DMS153 treated with DMSO at 0.1 percent for 48 hours (cell line): ENCODE results near the gene ZHX3.

Experiments used
- DNase-seq: peaks from one replicate; lab custom pipeline; 2025; ENCODE audit not compliant: unreplicated experiment; lab: John Stamatoyannopoulos, UW

The ZHX3 gene

DNA sequence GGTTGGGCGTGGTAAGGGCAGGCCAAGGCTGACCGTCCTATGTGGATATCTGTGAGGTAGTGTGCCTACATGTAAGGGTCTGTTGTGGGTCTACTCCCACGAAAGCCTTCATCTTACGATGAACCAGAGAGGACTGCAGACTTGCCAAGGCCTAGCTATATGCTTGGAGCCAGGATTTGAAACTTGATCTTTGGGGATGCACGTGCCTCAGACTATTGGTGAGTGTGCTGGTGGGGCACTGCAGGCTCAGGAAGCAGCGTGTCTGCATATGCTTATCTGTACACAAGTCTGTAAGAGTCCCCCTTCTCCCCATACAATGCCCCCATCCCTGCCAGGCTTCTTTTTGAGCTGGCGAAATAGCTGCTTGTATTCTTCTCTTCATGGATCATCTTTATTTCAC lies 162.3 kb downstream of the ZHX3 start:
- DNase-seq = no peak

DNA sequence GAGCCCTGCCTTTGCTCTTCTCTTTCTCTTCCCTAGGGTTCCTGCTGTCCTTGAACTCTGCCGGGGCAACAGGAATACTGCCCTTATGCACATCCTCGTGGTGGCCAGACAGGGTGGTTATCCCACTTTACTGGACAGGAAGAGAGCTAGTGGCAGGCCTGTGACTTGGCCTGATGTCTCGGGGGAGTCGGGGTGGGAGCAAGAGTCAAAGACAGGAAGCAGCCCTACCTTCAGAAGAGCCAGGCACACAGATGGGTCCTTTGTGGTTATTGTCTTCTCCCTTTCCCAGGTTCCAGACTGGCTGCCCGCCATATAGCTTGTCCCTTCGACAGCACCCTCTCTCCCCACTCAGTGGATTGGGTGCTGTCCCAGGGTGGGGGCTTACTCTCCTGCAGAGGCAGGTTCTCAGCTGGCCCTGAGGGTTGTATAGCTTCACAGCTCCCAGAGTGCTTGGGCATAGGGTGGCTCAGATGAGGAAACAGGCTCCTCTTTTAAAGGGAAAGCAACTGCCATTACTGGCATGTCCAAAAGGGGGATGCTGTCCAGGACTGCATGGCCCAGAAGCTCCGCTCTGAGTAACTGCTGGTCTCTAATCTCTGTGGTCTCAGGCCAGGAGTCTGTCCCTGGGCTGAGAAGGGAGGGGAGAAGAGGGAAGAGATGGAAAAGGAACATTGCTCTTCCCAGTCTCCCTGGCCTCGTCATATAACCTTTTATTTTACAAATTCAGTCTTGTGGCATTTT lies 162.9 kb downstream of the ZHX3 start:
- no peak for DNase-seq

DNA sequence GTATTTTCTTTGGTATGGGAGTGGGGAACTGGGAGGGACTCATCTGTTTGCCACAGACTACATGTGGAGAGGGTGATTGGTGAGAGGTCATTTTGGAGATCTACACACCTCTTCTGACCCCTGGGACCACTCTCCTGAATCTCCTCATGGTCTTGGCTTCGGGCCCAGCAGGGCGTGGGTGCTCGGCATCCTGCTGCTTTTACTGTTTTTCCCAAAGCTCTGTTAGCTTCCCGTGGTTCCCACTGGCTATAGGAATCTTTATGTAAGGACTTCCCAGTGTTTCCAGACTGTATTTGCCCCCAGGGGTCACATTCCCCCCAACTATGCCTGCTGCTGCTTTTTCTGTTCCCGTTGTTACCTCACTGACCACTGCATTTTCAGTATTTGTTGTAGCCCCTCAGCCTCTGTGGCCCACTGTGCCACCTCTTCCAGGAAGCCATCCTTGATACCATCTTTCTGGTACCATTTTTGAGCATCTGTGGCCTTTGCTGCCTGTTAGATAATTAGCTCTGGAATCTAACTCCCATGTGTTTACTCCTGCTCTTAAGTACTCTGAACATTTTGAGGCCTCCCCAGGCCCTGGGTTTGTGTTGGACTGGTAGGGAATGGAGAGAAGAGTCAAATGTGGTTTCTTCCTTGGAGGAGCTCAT lies 165.3 kb downstream of the ZHX3 start:
- no peak for DNase-seq

DNA sequence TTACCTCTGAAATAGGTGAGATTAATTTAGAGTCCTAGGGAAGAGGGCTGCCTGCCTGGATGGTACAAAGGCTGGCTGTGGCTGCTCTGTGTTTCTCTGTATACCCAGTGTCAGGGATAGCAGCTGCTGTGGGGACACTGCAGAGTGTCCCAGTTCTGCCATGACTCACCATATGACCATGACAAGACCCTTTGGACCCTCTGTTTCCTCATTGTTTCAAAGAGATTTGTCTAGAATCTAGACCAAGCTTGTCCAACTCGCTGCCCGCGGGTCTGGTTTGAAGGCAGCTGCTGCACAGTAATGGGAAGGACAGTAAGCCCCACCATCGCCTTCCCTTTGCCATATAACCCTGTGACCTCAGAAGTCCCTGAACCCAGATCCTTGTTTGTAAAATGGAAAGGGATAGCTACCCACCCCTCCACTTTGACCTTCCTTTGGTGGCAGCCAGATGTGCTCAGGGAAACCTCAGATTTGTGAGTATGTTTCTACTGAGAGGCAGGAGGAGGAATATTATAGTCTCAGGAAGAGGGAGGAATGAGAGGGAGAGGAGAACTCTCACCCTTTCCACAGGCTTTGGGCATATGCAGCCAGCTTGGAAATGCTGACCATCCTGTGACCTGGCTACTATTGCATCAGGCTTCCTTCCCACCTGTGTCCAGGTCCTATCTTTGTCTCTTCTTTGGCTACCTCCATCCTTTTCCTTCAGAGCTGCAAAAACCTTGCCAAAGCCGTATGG lies 166.2 kb downstream of the ZHX3 start:
- DNase-seq = no peak

DNA sequence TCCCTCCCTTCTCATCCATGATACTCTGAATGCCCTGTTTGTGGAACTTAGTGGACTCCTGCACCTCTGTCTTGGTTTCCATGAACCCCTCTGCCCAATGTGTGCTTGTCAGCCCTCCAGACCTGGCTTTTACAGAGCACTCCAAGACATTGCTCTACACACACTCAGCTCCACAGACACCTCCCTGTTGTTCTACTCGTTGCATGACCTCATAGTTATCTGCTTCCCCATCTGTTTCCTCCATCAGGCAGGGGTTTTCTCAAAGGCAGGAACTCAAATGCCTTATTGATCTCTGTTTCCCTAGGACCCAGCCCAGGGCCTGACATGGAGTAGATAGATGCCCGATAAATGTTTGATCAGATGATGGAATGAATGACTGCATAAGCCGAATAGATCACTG lies 166.9 kb downstream of the ZHX3 start:
- DNase-seq = no peak

DNA sequence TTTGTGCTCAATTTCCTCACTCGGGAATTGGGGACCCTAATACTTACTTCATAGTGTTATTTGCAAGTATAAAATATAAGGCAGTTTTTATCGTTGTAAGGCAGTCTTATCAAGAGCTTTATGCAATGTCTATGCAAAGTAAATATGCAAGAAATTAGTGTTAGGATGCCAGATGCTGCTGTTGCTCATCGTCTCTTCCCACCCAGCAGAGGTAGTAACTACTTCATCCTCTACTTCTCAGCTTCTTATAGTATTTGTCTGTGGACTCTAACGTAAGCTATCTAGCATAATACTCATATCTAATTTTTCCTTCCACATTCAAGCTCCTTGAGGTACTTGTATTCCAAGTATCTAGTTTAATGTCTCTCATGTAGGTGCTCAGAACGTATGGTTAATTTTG lies 168.6 kb downstream of the ZHX3 start:
- no peak for DNase-seq

DNA sequence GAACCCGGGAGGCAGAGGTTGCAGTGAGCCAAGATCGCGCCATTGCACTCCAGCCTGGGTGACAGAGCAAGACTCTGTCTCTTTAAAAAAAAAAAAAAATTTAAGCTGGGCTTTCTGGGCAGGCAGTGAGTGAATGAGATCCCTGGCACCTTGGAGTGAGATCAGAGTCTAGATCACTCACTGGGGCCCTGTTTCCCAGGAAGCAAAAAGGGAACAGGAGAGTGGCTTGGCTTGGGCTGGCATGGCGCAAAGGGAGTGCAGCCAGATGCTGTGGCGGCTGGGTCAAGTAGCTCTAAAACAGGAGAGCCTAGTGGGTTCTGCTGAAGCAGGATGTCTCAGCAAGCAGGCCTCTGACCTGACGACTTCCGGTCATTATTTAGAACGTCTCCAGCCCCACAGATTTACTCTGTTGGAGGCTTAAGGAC lies 169.8 kb downstream of the ZHX3 start:
- no peak for DNase-seq

DNA sequence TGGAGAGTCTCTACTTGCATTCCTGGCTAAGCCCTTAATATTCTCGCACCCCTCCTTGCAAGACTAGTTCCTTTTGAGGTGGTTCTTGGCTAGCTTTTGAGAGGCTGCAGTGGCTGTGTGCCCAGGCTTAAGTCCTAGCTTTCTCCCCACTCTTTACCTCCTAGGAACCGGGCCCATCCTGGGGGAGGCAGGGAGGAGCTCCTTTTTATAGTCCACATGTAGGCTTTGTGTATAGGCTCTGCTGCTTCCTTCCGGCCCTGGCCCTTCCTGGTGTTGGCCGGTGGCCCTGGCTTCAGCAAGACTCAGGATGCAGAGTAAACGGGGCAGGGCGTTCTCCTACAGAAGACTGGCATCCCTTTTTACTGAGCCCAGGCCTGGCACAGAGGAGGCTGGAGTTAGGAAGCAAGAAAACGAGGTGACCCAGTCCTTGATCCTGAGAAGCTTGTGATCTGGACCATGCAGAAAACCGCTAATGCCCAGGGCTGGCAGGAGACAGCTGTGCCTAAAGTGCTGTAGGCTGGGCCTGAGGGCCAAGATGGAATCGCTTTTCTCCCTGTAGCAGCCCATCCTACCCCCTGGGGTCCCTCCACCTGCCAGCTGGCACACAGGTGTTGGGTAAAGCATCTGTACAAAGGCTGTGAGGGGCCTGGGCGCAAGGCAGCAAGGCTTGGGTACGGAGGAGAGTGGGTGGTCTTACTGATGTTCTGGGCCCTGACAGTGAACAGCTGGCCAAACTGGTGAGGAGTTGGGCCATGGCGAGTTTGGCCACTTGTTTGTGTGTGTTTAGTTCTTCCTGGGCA lies 171.5 kb downstream of the ZHX3 start:
- DNase-seq = no peak

DNA sequence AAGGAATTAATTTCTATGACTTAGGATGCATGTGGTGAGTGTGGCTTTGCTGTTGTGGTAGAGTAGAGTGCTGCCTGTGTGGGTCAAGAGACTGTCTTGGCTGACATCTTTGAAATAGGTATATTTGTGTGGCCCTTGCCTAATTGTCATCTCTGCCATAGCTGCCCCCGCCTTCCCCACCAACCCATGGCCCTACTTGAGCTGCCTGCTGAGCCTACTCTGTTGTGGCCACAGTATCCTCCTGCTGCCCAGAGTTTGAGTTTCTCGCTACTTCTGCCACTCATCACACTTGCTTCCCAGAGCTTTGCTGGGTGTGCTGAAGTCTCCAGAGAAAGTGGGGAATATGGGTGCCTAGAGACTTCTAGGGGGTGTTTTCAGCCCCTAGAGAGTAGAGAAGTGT lies 172.2 kb downstream of the ZHX3 start:
- no peak for DNase-seq

DNA sequence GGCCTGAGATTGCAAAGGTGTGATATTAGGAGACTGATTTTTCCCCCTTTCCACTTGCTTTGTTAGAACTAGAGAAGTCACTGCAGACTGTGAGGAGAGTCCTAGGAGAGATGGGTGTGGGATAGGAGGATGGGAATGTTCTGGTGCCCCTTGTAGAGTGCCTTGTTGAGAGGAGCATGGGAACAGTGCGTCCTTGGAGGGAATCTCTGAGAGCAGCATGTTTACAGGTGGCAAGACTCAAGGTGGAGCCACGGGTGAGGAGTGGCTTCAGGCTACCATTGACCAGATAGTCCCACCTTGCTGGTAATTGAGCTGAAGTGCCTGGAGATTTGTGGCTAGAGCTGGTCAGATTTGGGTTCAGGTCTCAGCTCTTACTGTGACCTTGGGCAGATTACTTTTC lies 174.2 kb downstream of the ZHX3 start:
- DNase-seq = no peak

DNA sequence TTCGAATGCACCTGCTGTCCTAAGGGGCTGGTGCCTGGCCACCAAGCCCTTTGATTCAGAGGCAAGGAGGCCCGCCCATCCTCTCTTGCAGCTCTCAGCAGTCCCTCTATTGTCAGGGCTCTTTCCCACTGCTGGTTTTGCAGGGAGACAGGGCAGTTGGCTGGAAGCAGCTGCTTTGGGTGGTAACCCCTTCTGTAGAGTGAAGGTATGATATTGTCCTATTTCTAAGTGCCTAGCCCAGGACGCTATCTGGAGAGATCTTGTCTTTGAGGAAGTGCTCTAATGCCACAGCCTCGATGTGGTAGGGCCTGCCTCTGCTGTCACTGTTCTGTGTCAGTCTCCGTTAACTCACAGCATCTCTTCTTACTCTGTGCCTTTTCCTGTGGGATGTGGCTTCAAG lies 174.6 kb downstream of the ZHX3 start:
- DNase-seq = no peak

DNA sequence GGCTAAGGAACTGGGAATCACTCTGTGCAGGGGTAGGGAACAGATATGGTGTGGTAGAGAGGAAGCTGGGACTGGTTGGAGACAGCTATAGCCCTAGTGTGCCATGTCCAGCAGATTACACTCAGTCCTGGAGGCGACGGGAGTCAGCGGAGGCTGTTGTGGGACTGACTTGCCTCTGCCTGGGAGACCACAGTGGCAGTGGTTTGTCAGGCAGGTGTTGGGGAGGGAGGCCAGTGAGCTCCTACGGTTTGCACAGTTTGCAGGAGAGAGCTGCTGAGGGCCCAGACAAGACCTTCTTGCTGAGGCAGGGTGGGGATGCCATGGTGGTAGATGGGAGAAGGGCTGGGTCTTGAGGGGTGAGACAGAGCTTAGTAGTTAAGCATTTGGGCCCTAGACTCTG lies 175.3 kb downstream of the ZHX3 start:
- DNase-seq = no peak

DNA sequence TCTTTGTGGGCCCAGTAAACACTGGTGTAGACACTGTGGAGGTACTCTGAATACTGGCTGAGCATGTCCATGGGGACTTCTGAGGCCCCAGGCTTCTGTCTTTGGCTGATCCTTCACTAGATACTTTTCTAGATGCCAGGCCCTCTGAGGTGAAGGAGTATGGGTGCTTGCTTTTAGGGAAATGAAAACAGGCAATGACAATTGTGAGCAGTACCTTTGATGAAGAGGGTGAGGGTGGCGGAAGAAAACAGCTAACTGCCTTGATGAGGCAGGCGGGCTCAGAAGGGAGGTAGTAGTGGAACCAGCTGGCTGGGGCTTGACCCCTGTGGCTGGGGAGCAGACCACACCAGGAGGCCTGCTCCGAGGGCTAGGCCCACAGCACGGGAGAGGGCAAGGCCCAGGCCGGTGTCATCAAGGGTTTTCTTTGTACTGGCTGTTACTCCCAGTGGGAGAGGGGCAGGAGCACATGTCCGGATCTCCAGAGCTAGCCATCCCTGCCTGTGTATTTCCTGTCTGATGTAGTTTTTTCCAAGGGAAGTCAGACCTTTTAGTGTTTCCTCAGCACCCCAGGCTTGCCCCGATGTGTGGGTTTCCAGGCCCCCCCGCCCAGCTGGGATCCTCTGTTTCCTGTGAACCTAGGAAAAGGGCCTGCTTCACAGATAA lies 176.2 kb downstream of the ZHX3 start:
- DNase-seq = no peak

DNA sequence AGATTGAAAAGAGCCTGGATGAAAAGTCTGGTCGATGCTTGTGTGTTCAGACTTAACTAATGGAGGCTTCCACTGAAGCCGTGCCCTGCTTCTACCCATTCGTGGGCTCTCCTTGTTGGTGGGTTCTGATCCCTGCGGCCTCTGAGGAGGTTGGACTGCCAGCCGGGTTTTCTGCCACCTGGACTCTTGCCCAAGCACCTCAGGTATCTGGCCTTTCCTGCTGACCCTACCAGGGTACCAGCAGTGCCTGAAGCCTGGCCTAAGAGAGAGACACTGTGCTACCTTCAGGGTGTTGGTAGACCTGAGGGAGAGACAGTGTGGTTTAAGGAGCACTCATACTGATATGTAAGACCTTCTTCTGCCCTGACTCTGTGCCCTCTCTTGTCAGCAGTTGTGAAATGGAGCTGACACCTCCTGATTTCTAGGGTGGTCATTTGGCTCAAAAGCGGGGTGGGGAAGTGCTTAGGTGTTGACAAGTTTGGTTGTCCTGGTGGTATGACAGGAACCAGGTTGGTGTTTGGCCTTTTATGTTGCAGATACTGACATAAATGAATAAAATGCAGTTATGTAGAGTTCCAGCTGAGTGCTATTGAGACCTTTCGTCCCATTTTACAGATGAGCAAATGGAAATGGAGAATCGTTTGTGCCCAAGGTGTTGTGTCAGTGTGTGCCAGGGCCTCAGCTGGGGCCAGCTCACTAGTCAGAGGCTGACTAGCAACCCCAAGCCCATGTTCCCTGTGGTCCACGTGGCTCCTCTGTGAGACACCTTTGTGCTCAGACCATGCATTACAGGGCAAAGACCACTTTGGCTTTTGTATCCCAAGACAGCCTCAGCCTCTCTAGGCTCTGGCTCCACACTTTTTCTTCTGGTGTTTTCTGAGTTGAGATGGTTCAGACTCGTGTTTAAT lies 177.1 kb downstream of the ZHX3 start:
- no peak for DNase-seq

DNA sequence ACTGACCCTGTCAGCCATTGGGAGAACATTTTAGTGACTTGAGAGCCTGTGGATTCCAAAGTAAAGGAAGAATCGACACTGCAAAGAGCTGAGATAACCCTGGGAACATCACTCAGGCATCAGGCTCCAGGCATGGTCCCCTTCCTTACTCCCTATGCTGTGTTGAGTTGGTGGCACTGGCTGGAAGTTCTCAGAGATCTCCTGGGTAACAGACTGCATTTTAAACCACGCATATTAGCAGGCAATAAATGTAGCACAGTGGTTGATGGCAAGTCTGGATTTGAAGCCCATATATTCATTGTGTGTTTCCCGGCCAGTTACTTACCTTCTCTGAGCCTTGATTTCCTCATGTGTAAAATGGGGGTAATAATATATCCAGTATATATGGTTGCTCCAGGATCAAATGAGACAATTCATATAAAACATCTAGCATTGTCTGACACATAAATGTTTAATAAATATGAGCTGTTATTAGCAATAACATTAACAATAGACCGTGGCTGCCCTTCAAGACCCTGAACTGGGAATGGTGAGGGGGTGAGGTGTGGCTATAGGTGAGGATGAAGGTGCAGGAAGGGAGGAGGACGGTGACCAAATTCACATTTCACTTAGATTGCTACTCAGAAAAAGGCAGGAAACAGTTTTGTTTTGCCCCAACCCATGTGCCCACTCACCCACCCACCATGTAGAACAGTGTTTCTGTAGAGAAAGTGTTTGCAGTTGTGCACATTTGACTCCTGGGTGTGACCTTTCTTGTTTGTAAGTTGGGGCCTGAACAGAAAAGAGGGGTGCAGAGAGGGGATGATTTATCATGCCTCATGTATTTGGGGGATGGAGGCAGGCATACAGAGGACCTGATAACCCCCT lies 178.1 kb downstream of the ZHX3 start:
- DNase-seq = no peak

DNA sequence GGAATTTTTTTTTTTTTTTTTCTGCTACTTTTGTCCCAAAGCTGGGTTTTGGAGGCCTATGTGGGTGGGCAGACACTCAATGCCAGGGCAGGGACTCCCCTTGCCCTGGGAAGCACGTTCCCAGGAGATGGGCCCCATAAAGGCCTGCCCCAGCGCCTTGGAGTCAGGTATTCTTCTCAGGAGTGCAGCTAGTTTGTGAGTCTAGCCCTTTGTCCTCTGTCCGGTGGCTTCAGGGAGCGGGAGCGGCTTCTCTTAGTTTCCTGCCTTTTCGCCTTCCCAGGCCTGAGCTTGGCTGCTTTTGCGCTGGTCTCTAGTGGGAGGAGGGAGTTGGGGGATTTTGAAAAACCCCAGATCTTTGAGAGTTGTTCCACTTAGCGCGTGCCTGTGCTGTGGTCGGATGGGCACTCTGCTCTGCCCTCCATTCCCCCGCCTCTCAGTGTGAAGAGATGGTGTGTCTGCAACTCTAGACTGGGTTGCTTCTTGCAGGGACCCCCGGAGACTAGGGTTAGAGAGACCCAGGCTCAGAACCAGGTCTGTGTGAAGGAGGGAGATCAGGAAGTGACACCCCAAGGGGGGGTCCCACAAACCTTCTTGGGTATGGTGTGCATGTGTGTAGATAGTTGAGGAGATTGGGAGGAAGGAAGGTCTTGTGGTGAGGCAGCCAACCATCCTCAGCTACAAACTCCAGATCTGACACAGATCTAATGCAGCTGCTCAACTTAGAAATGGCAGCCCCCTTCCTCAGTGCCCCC lies 178.9 kb downstream of the ZHX3 start:
- no peak for DNase-seq

DNA sequence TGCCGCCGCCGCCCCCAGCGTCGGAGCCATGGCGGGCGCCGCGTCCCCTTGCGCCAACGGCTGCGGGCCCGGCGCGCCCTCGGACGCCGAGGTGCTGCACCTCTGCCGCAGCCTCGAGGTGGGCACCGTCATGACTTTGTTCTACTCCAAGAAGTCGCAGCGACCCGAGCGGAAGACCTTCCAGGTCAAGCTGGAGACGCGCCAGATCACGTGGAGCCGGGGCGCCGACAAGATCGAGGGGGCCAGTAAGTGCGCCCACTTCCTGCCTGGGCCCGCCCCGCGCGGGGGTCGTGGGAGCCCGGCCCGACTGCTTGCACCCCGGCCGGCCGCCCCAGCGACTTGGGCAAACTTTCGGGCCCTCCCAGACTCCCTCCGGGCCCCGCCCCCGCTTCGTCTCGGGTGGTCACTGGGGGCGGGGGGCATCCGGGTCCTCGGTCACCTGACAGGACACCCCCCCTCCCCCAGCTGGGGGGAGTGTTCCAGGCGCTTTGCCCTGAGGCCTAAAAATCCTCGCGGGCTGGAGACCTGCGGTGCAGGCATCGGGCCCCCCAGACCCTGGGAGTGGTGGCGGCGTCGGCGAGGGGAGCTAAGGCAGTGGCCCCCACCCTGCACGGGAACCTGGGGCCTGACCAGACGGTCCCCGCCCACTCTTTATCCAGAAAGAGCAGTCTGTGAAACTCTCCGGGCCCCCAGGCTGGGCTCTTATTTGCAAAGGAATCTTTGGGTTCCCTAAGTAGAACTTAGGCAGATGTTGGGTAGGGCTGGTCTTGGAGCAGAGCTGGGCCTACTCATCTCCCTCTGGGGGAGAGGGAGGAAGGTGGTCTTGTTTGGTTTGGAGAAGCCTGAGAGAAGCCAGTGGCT lies 179.7 kb downstream of the ZHX3 start:
- DNase-seq = no peak
